Trophoblast cell (in vitro differentiated cells and primary cell): Measurements from ENCODE around the gene GIMAP4.
A peak's percentile ranks its signal among the peaks of the same experiment; 100 is the strongest.

Source experiments
- DNase-seq, 2 donors: peaks; one replicate each; pipeline ENCODE4 v3.0.0-alpha.2; 2016
- H2AFZ ChIP-seq: 2 replicates; pipeline ENCODE4 v1.6.1; 2013; ENCODE audit warnings: low read length, moderate library complexity, mild to moderate bottlenecking; ENCODE audit not compliant: insufficient read depth, poor library complexity
- H2AK5ac ChIP-seq: 2 replicates; pipeline ENCODE4 v1.6.1; 2013; ENCODE audit warnings: mild to moderate bottlenecking, low read length
- H2BK120ac ChIP-seq: 2 replicates; pipeline ENCODE4 v1.6.1; 2013; ENCODE audit warnings: low read length, mild to moderate bottlenecking, moderate library complexity; ENCODE audit not compliant: insufficient read depth, poor library complexity
- H2BK12ac ChIP-seq: 2 replicates; pipeline ENCODE4 v1.6.1; 2013; ENCODE audit warnings: mild to moderate bottlenecking, low read length, moderate library complexity
- H2BK5ac ChIP-seq: 2 replicates; pipeline ENCODE4 v1.6.1; 2013; ENCODE audit warnings: low read length, low read depth, moderate library complexity, mild to moderate bottlenecking; ENCODE audit not compliant: poor library complexity
- H3K14ac ChIP-seq: 2 replicates; pipeline ENCODE4 v1.6.1; 2013; ENCODE audit warnings: mild to moderate bottlenecking, low read length
- H3K18ac ChIP-seq: 2 replicates; pipeline ENCODE4 v1.6.1; 2013; ENCODE audit warnings: mild to moderate bottlenecking, low read length
- H3K23ac ChIP-seq: 2 replicates; pipeline ENCODE4 v1.6.1; 2013; ENCODE audit warnings: low read length
- H3K27ac ChIP-seq: 2 replicates; pipeline ENCODE4 v1.5.1; 2013; ENCODE audit warnings: low read depth, mild to moderate bottlenecking, inconsistent platforms, low read length, moderate library complexity
- H3K27me3 ChIP-seq: 2 replicates; pipeline ENCODE4 v1.6.1; 2013; ENCODE audit warnings: inconsistent platforms, mild to moderate bottlenecking, low read length, moderate library complexity; ENCODE audit not compliant: insufficient read depth
- H3K36me3 ChIP-seq, 2 experiments: 1 replicate in 1 of 2; 2 replicates in 1 of 2; pipeline ENCODE4 v1.6.1; 2013; ENCODE audit warnings: low read length in 2 of 2, mild to moderate bottlenecking in 2 of 2, moderate library complexity in 1 of 2; ENCODE audit not compliant: insufficient read depth in 2 of 2, control insufficient read depth in 1 of 2
- H3K4ac ChIP-seq: 2 replicates; pipeline ENCODE4 v1.6.1; 2013; ENCODE audit warnings: low read depth, mild to moderate bottlenecking, low read length, moderate library complexity
- H3K4me1 ChIP-seq, 2 experiments: 1 replicate in 1 of 2; 2 replicates in 1 of 2; pipeline ENCODE4 v1.6.1; 2013; ENCODE audit warnings: low read length in 2 of 2, mild to moderate bottlenecking in 2 of 2, moderate library complexity in 1 of 2; ENCODE audit not compliant: insufficient read depth in 2 of 2, control insufficient read depth in 1 of 2
- H3K4me2 ChIP-seq: 2 replicates; pipeline ENCODE4 v1.6.1; 2013; ENCODE audit warnings: inconsistent platforms, mild to moderate bottlenecking, low read length, moderate library complexity
- H3K4me3 ChIP-seq: 2 replicates; pipeline ENCODE4 v1.5.1; 2013; ENCODE audit warnings: mild to moderate bottlenecking, low read depth, low read length, inconsistent platforms
- H3K79me1 ChIP-seq: one replicate; pipeline ENCODE4 v1.6.1; 2013; ENCODE audit warnings: low read length
- H3K79me2 ChIP-seq: 2 replicates; pipeline ENCODE4 v1.6.1; 2013; ENCODE audit warnings: low read length, mild to moderate bottlenecking; ENCODE audit not compliant: control insufficient read depth, insufficient read depth, poor library complexity
- H3K9ac ChIP-seq: 2 replicates; pipeline ENCODE4 v1.6.1; 2013; ENCODE audit warnings: mild to moderate bottlenecking, low read length
- H3K9me3 ChIP-seq: 2 replicates; pipeline ENCODE4 v1.6.1; 2013; ENCODE audit warnings: low read depth, mild to moderate bottlenecking, control low read depth, inconsistent platforms, low read length; ENCODE audit not compliant: insufficient read depth
- H4K12ac ChIP-seq: 2 replicates; pipeline ENCODE4 v1.6.1; 2013; ENCODE audit warnings: low read depth, mild to moderate bottlenecking, low read length, moderate library complexity
- H4K8ac ChIP-seq: 2 replicates; pipeline ENCODE4 v1.6.1; 2013; ENCODE audit warnings: low read depth, mild to moderate bottlenecking, low read length, moderate library complexity
- H4K91ac ChIP-seq: one replicate; pipeline ENCODE4 v1.6.1; 2013; ENCODE audit warnings: low read depth, mild to moderate bottlenecking, low read length, moderate library complexity
- WGBS: extraction: QIAGEN DNeasy Blood & Tissue Kit; methylation state at CpG from one replicate; pipeline ENCODE4 v1.1.7; 2013; ENCODE audit warnings: missing lambda C conversion rate; ENCODE audit not compliant: insufficient read length, insufficient coverage; ENCODE audit errors: extremely low coverage; 5-methylcytosine and 5-hydroxymethylcytosine counted together

GIMAP4 gene

DNA sequence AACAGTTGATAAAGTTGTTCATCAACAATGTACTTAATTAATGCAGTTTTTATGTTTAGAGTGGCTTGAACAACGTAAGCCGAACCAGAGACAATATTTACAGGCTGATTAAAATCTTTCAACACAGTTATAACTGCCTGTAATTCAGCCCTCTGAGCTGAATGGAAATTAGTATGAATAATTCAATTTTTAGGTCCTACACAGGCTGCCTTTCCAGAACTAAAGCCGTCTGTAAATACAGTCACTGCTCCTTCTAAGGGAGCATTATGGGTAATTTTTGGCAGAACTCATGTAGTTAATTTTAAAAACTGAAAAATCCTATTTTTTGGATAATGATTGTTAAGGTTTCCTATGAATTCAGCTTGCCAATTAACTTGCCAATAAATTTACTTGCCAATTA, 2.6 kb upstream of the GIMAP4 start:
- H4K91ac ChIP-seq, result no peak overlapping the region
- H3K9me3 ChIP-seq, result peaks cover 2% of the 10 kb centered on the region
- H3K36me3 ChIP-seq, result no peaks in the 10 kb centered on the region
- H2BK120ac ChIP-seq, result no peak overlapping the region
- no peak for DNase-seq
- no peak overlapping the region for H2BK5ac ChIP-seq
- no peak overlapping the region for H3K9ac ChIP-seq
- no peak overlapping the region for H3K18ac ChIP-seq
- no peak overlapping the region for H4K12ac ChIP-seq
- H3K14ac ChIP-seq, result no peak overlapping the region
- no peaks in the 10 kb centered on the region for H3K4me1 ChIP-seq
- H3K79me1 ChIP-seq, result no peaks in the 10 kb centered on the region
- H3K4me2 ChIP-seq, result no peak overlapping the region
- WGBS, result no CpG with 5 or more reads among the region's 3 CpGs
- no peak overlapping the region for H4K8ac ChIP-seq
- no peak overlapping the region for H2AK5ac ChIP-seq
- no peak overlapping the region for H3K27ac ChIP-seq
- no peak overlapping the region for H3K4ac ChIP-seq
- H2BK12ac ChIP-seq, result no peak overlapping the region
- no peak overlapping the region for H2AFZ ChIP-seq
- H3K27me3 ChIP-seq, result no peaks in the 10 kb centered on the region
- H3K79me2 ChIP-seq, result no peaks in the 10 kb centered on the region
- H3K23ac ChIP-seq, result no peak overlapping the region
- H3K4me3 ChIP-seq, result no peak overlapping the region

DNA sequence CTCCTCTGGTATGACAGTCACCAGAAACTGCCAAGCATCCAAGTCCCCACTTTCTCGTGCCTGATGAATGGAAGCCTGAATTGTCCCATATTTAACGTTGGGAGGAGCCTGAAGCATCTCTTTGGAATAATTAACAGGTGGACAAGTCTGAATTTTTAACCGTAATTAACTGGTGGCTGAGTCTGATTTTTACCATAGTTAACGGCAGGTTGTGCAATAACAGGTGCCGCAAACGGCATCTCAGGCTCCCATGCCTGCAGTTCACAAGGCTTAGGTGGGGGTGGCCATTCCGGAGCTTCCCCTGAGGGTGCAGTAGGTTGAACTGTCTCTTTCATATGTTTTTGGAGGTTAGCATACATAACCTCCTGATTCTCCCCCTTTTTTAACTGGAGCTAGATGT, 2.0 kb upstream of the GIMAP4 start:
- no peak overlapping the region for H2AK5ac ChIP-seq
- peaks cover 2% of the 10 kb centered on the region for H3K9me3 ChIP-seq
- no peak overlapping the region for H2BK5ac ChIP-seq
- H3K23ac ChIP-seq, result no peak overlapping the region
- no peak overlapping the region for H2AFZ ChIP-seq
- H3K27me3 ChIP-seq, result no peaks in the 10 kb centered on the region
- no peak overlapping the region for H3K18ac ChIP-seq
- no peak overlapping the region for H4K8ac ChIP-seq
- no peaks in the 10 kb centered on the region for H3K79me2 ChIP-seq
- no peak overlapping the region for H3K27ac ChIP-seq
- no peak overlapping the region for H3K4me3 ChIP-seq
- no peaks in the 10 kb centered on the region for H3K36me3 ChIP-seq
- peak overlapping the region; percentile 10 for H3K9ac ChIP-seq
- DNase-seq, result no peak
- no peak overlapping the region for H2BK12ac ChIP-seq
- H3K14ac ChIP-seq, result no peak overlapping the region
- no peaks in the 10 kb centered on the region for H3K4me1 ChIP-seq
- no peak overlapping the region for H4K12ac ChIP-seq
- H3K4me2 ChIP-seq, result no peak overlapping the region
- H3K4ac ChIP-seq, result no peak overlapping the region
- no peak overlapping the region for H4K91ac ChIP-seq
- no peak overlapping the region for H2BK120ac ChIP-seq
- H3K79me1 ChIP-seq, result no peaks in the 10 kb centered on the region
- WGBS, result no CpG with 5 or more reads among the region's 7 CpGs

DNA sequence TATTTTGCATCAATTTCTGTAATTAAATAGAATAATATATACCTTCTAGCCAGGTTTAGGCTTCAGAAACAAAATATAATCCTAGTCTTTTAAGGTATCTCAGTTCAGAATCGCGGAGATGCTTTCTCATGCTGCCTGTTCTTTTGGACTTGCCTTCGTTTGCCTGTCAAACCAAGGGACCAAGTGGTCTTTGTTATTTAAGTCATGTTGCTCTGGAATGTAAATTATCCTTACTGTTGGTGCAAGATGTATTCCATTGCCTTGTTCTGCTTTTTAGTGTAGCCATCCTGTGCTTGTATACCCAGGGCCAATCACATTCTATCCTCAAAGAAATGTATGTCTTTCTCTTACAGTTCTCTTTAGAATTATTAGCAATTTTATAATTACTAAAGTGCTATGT, 1.1 kb upstream of the GIMAP4 start:
- no peak overlapping the region for H4K12ac ChIP-seq
- H3K36me3 ChIP-seq, result no peaks in the 10 kb centered on the region
- H2BK120ac ChIP-seq, result no peak overlapping the region
- H3K4me1 ChIP-seq, result no peaks in the 10 kb centered on the region
- H2BK5ac ChIP-seq, result no peak overlapping the region
- no peak overlapping the region for H3K4me3 ChIP-seq
- no peak for DNase-seq
- no peaks in the 10 kb centered on the region for H3K27me3 ChIP-seq
- no peak overlapping the region for H3K4me2 ChIP-seq
- no peak overlapping the region for H4K8ac ChIP-seq
- no peaks in the 10 kb centered on the region for H3K79me2 ChIP-seq
- H3K14ac ChIP-seq, result no peak overlapping the region
- no peak overlapping the region for H3K27ac ChIP-seq
- no peak overlapping the region for H4K91ac ChIP-seq
- no peak overlapping the region for H2AK5ac ChIP-seq
- no peak overlapping the region for H2AFZ ChIP-seq
- H3K18ac ChIP-seq, result no peak overlapping the region
- no peak overlapping the region for H3K4ac ChIP-seq
- no peak overlapping the region for H3K23ac ChIP-seq
- no peaks in the 10 kb centered on the region for H3K9me3 ChIP-seq
- H3K79me1 ChIP-seq, result no peaks in the 10 kb centered on the region
- no CpG with 5 or more reads among the region's 3 CpGs for WGBS
- H3K9ac ChIP-seq, result no peak overlapping the region
- H2BK12ac ChIP-seq, result no peak overlapping the region

DNA sequence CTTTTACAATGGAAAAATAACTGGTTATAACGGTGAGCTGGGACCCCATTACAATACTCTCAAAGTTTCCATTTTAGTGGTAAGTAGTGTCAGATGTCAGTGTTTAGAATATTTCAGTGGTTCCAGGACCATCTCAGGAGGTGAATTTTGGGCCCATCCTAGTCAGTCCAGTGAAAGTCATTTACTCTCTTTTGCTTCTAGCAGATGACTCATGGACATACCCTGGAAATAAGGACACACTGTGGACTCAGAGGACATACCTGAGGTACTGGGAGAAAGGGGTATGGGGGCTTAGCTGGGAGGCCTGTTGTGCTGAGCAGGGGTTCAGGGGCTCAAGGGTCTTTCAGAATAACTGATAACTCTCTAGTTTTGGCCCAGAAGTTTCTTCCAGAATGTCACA, 618 bp upstream of the GIMAP4 start:
- Histone ChIP-seq H2BK120ac (no peak overlapping the region), H3K23ac (no peak overlapping the region), H3K27ac (no peak overlapping the region), H3K18ac (no peak overlapping the region), H3K79me1 (no peaks in the 10 kb centered on the region), H4K8ac (no peak overlapping the region), H4K12ac (no peak overlapping the region), H3K14ac (no peak overlapping the region), H3K79me2 (no peaks in the 10 kb centered on the region), H2AFZ (no peak overlapping the region), H4K91ac (no peak overlapping the region), H3K4me3 (no peak overlapping the region), H3K36me3 (no peaks in the 10 kb centered on the region), H3K27me3 (no peaks in the 10 kb centered on the region), H3K9ac (no peak overlapping the region), H3K4ac (no peak overlapping the region), H3K4me2 (no peak overlapping the region), H2AK5ac (no peak overlapping the region), H3K4me1 (no peaks in the 10 kb centered on the region), H3K9me3 (no peaks in the 10 kb centered on the region), H2BK12ac (no peak overlapping the region), H2BK5ac (no peak overlapping the region)
- WGBS, result no CpG with 5 or more reads among the region's 1 CpG
- DNase-seq, result no peak
